ENCODE data around the gene BIRC3. TPM values are rescaled to one million over a fixed set of nuclear protein-coding genes. Genes with fewer than 3 reads are reported as not detected.

Gene BIRC3
- total RNA-seq, 1 experiment from 2014 or later = 4.7 TPM

DNA sequence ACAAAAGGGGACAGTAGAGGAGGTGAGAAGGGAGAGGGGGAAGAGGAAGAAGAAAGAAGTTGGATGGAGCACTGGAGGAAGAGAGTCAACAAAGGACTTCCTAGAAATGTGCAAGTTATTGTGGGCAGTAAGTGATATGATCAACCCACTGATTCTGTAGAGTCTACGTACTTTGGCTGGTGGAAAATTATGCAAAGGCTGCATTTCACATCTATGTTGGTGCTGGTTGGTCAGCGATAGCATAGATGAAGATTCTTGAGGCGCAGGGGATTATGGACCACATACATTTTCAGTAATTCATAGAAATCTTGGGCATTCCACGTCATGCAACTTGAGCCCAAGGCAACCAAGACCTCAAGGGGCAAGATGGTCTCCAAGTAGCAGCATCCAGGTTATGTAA, 12.6 kb upstream of the BIRC3 start:
- Histone ChIP-seq H3K27me3 (ENCODE audit: insufficient read depth, low read length) (no peaks in the 10 kb centered on the region), H3K4me2 (ENCODE audit: low read length) (no peak overlapping the region), H3K79me2 (ENCODE audit: insufficient read depth, low read length) (no peaks in the 10 kb centered on the region), H3K4me3 (replicated peaks in 1 of 2; ENCODE audit: low read depth in 1 of 2, low read length in 2 of 2) (no peak overlapping the region), H3K27ac (ENCODE audit: low read depth, low read length) (no peak overlapping the region), H2AFZ (ENCODE audit: low read depth, low read length, poor library complexity, severe bottlenecking) (no peak overlapping the region), H4K20me1 (ENCODE audit: insufficient read depth) (no peaks in the 10 kb centered on the region), H3K4me1 (ENCODE audit: control insufficient read depth in 1 of 2, insufficient read depth in 2 of 2, low read length in 2 of 2) (peaks cover 9 to 25% of the 10 kb centered on the region in 2 experiments), H3K36me3 (ENCODE audit: control insufficient read depth in 1 of 2, insufficient read depth in 2 of 2, low read length in 2 of 2) (no peaks in the 10 kb centered on the region), H3K9ac (ENCODE audit: low read length) (no peak overlapping the region), H3K9me3 (ENCODE audit: control insufficient read depth in 1 of 2, insufficient read depth in 1 of 2, low read depth in 1 of 2, low read length in 2 of 2) (no peaks in the 10 kb centered on the region; a peak in 1 of 4 replicates), H3K9me2 (ENCODE audit: insufficient read depth) (no peaks in the 10 kb centered on the region)
- intact Hi-C loops (cut with micrococcal nuclease) = no loop called here
- DNase-seq (ENCODE audit: low read depth, low spot score) = no peak
- POLR2A ChIA-PET = no interaction called here
- no TSS peak for BruUV-seq (replicated peaks)
- RAD21 ChIA-PET (ENCODE audit: low non-redundant PET in 1 of 2, low total read pairs in 2 of 2, uncharacterized antibody in 2 of 2, unreplicated experiment in 2 of 2) = no interaction called here
- CTCF ChIA-PET = no interaction called here
- no peak for ATAC-seq
- TF ChIP-seq EZH2 (IDR thresholded peaks at IDR 0.05) (no peak), ZFX (IDR thresholded peaks at IDR 0.05) (no peak), POLR2A (IDR thresholded peaks at IDR 0.05; ENCODE audit: borderline replicate concordance, extremely low read depth, insufficient read depth, insufficient read length) (no peak), ZNF274 (IDR thresholded peaks at IDR 0.05; ENCODE audit: low read depth, low read length) (no peak), SIN3A (IDR thresholded peaks at IDR 0.05; ENCODE audit: low read depth) (no peak), FOSL1 (IDR thresholded peaks at IDR 0.05; ENCODE audit: low read depth) (no peak), MAX (IDR thresholded peaks at IDR 0.05) (no peak), EGR1 (IDR thresholded peaks at IDR 0.05; ENCODE audit: low read depth) (no peak), TCF7L2 (IDR thresholded peaks at IDR 0.05; ENCODE audit: borderline replicate concordance, extremely low read depth, insufficient read depth, insufficient read length) (no peak), YY1 (IDR thresholded peaks at IDR 0.05; ENCODE audit: extremely low read depth, insufficient replicate concordance, low read depth, low read length) (no peak)
- TF ChIP-seq, protein P1, sequence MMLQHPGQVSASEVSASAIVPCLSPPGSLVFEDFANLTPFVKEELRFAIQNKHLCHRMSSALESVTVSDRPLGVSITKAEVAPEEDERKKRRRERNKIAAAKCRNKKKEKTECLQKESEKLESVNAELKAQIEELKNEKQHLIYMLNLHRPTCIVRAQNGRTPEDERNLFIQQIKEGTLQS (IDR thresholded peaks at IDR 0.05) = no peak
